ENCODE data around the gene TMEM39B. TPM values are rescaled to one million over a fixed set of nuclear protein-coding genes. Genes with fewer than 3 reads are reported as not detected.

TMEM39B gene
- total RNA-seq, 1 donor from 2014 or later = 18.4 TPM

Other genes starting within 250 kb of the TMEM39B start
- gene PTP4A2, start 134.6 kb upstream of the TMEM39B start, total RNA-seq = 274 TPM
- gene KHDRBS1, start 59.1 kb upstream of the TMEM39B start, total RNA-seq = 99.4 TPM
- gene KPNA6, start 35.1 kb downstream of the TMEM39B start, total RNA-seq = 65.2 TPM
- 62.1 TPM for gene TXLNA, start 106.7 kb downstream of the TMEM39B start, total RNA-seq
- 12.1 TPM for gene CCDC28B, start 127.7 kb downstream of the TMEM39B start, total RNA-seq
- gene IQCC, start 132.7 kb downstream of the TMEM39B start, total RNA-seq = 3.5 TPM
- not detected for gene DCDC2B, start 136.2 kb downstream of the TMEM39B start, total RNA-seq
- gene TMEM234, start 149.4 kb downstream of the TMEM39B start, total RNA-seq = 35.1 TPM
- 132 TPM for gene EIF3I, start 149.5 kb downstream of the TMEM39B start, total RNA-seq
- 7.6 TPM for gene FAM167B, start 174.3 kb downstream of the TMEM39B start, total RNA-seq
- 11.5 TPM for gene LCK, start 178.3 kb downstream of the TMEM39B start, total RNA-seq
- gene HDAC1, start 219.1 kb downstream of the TMEM39B start, total RNA-seq = 166 TPM

Measured in mucosa of gallbladder (tissue), 1 donor.